DMS 273 (cell line): ENCODE measurements around the gene SLC26A1.
A peak's percentile ranks its signal among the peaks of the same experiment; 100 is the strongest.
"Not testable (repeated sequence)": the region's sequence is repeated elsewhere in the genome, so short reads cannot be mapped to it uniquely, and the experiment has no call there.

Experiments used
- DNase-seq: peaks from one replicate; lab custom pipeline; 2025; ENCODE audit not compliant: unreplicated experiment; lab: John Stamatoyannopoulos, UW

Gene SLC26A1

DNA sequence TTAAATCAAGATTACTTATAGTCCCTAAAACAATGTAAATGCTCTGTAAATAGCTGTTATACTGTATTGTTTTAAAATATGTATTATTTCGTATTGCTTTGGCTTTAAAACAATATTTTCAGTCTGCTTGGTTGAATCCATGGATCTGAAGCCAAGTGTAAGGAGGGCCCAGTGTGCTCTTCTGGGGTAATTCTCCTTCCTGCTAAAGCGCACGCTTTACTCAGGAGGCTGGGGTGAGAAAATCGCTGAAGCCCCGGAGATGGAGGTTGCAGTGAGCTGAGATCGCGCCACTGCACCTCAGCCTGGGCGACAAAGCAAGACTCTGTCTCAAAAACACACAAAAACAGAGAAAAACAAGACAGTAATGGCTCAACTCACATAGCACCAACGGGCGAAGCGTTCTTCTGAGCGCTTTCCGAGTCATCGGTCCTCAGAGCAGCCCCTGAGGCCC, 6.8 kb downstream of the SLC26A1 start:
- DNase-seq, result no peak

DNA sequence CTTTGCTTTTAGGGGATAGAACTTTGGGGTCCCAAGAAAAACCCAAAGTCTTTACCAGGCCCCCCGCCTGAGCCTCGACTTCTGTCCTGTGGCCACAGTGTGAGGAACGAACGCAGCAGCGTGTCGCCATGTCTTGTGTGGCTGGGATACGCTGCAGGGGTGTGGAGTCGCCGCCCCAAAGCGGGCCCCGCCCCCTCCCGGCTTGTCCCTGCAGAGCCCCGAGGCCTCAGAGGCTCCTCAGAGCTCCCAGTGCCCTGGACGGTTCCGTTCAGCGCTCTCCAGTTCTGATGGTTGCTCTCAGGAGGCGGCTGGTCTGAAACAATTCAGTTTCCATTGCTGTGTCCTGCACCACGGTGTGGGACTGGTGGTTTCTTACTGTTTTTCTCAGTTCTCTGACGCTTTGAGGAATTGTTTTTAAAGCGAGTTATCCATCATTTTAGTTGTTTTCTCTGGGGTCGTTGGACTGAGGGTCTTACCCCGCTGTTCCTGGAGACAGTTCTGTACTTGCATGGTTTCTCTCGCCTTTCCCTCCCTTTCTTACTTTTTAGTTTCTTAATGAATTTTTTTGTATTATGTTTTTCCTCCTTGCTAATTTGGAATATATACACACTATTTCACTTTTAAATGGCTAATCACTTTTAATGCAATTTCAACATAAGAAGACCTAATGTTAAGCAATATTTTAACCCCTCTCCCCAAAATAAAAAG, 7.9 kb downstream of the SLC26A1 start:
- no peak for DNase-seq

GRCh38 chr4:984336-985054, 8.7 kb downstream of the SLC26A1 start:
- DNase-seq, result no peak

DNA sequence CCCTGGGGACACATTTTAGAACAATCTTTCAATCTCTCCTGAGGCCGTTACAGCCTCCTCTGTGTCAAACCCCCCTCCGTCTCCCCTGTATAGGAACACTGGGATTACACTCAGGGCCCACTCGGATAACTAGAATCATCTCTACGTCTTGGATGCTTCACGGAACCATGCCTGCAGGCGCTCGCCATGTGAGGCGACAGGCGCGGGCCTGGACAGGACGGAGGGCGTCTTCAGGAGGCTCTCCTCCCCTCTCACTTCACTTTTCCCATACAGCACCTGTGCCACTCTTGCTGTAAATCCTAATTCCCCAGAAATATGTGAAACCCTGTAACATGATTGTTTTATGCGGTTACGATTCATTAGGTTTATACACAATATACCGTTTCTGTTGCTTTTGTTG, 10.4 kb downstream of the SLC26A1 start:
- no peak for DNase-seq

DNA sequence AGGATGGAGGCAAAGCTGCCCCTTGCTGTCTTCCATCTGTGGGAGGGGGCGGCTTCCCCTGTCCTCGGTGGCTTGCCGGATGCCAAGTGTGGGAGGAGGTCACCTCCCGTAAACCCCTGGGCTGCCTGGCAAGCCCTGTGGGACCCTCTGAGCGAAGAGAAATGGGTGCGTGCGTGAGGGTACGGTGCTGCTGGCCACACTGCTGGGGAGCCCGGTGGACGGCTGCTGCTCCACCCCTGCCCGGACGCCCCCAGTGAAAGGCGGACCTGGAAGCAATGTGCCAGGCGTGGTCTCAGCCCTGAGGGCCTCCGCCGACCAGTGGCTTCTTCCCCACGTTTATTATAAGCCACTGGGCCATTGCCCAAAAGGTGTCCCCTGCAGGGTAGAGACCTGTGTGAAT, 10.9 kb downstream of the SLC26A1 start:
- no peak for DNase-seq

DNA sequence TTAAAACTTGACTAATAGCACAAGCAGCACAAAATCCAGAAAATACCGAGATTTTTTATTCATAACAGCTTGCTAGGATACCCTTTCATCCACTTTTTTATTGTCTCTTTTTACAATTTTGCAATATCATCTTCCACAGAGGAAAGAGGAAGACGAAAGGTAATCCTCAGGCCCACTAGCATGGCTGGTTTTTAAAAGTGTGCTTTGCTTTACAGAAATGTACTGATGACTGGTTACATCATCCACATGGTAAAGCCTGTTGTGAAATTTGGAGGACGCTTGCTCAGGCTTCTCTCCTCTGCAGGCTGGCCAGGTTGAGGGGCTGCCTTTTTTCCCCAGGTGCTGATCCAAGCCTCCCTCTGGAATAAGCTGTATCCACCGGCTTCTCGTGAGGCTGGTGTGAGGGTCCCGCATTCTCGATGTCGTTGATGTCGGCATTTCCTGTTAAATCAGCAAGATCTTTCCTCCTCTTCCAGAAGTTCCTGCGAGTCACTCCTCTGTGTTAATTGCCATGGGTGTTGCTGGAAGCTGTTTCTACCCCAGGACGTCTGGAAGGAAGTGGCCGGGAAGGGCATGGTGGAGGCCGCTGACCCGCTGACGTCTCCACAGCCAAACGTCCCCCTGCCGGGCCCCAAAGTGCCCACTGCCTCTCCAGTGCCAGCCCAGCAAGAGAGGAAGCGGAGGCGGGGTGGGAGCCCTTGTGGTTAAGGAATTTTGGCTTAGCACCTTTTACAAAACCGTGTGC, 14.1 kb downstream of the SLC26A1 start:
- no peak for DNase-seq

GRCh38 chr4:976016-976415, 17.2 kb downstream of the SLC26A1 start:
- not testable (repeated sequence) for DNase-seq

- no peak for DNase-seq
Observed at GRCh38 chr4:974668-975067, 18.5 kb downstream of the SLC26A1 start.

- peak; percentile 74 for DNase-seq
Observed at GRCh38 chr4:973431-974397, 19.5 kb downstream of the SLC26A1 start, which contains the start of gene DGKQ. DGKQ (minus strand) TSS chr4:973569; CDS start chr4:973482, 87 bp downstream.

DNA sequence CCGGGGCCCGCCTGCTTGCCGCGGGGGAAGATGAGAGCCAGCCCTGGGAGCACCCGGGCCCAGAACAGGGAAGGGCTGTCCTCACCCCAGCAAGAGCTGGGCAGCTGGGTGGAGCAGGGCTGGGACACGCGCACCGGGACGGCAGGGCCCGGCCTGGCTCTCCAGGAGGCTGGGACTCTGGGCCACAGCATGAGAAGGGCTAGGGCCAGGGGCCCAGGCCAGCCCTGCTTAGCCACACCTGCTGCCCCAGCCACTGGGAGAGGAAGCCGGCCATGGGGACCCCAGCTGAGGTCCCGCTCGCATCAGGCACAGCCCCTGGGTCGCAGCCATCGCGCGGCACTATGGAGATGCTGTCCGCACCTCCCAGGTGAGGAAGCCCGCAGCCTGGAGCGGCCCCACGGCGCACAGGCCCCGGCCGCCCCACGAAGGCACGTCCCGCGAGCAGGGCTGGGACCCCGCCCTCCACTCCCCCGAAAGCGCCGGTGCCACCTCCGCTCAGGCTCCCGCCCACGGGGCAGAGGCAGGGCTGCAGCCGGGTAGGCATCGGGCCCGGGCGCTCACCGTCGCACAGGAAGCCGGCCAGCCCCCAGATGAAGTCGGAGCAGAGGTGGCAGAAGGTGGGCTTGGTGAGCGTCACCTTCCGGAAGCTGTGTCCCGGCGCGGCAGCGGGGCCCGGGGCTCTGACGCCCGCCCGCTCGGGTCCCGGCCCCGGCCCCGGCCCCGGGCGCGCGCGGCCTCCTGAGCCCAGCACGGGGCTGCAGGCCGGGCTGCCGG, 20.4 kb downstream of the SLC26A1 start:
- DNase-seq, result peak; percentile 50

DNA sequence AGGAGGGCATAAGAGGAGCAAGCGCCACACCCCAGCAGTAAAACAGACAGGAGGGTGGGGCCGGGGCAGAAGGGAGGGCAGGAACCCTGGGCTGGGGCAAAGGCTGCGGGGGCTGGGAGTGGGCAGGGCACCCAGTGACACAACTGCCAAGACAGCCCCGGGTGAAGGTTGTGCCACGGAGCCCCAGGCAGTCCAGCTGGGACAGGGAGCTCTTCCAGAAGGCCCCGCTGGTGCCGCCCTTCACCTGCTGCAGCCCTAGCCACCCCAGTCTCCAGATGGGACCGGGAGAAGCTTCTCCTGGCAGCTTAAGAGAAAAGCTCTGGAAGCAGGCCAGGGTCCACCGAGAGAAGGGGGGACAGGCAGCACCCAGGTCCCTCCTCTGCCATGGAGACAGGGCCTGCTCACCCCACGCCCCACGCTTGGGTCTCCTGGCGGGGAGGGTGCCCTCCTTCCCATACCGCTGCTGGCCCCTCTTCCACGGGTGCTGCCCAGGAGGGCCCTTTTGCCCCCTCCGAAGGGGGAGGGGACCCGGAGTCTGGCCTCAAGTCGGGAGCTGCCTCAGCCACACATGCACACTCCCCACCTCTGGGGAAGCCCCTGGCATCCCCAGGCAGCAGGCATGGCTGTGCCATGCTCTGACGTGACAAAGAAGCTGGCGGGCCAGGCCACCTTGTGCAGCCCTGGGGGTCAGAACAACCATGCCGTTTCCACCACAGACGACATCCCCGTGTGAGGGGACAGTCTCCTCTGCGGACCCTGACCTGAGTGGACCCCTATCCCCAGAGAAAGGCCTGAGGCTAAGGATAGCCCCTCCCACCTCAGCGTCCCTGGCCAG, 21.3 kb downstream of the SLC26A1 start:
- DNase-seq, result peak; percentile 48

- no peak for DNase-seq
Observed at GRCh38 chr4:970854-971520, 22.2 kb downstream of the SLC26A1 start.

GRCh38 chr4:970046-970745, 23.0 kb downstream of the SLC26A1 start:
- no peak for DNase-seq

GRCh38 chr4:968621-969394, 24.4 kb downstream of the SLC26A1 start:
- DNase-seq, result no peak

DNA sequence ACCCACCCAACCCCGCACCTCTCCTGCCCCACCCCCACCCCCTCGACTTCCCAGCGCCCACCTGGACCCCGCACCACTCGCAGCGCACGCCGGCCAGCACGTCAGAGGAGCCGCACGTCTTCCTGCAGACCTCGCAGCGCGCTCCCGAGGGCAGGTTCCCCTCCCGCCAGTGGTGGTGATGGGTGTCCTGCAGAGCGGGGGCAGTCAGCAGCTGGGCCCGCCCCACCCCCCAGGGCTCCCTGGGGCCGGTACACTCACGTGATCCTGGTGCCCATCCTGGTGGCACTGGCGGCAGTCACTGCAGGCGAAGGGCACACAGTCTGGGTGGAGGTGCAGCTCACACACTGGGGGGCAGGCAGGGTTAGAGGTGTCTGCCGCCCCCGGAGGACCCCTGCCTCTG, 25.0 kb downstream of the SLC26A1 start:
- no peak for DNase-seq

- no peak for DNase-seq
Observed at GRCh38 chr4:967113-968104, 25.8 kb downstream of the SLC26A1 start.
